Stromal cell of bone marrow (primary cell): ENCODE data around the gene LARP4B.

Experiments
- DNase-seq: peaks from one replicate; pipeline ENCODE4 v3.0.0-alpha.2; 2012; ENCODE audit warnings: low read depth

LARP4B gene

DNA sequence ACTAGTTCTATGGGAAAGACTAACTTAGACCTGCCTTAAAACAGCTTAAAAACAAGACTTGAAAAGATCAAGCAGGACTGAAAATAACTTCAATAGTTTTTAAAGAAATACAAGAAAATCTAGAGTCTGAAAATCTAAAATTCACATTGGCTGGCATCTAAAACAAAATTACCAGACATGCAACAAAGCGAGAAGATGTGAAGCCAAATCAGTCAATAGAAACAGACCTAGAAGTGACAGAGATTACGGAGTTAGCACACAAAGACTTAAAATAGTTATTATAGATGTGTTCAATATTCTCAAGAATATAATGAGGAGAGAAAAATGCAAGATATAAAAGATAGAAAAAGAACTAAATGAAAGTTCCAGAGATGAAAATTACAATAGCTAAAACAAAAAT, 163.7 kb downstream of the LARP4B start:
- DNase-seq: no peak

DNA sequence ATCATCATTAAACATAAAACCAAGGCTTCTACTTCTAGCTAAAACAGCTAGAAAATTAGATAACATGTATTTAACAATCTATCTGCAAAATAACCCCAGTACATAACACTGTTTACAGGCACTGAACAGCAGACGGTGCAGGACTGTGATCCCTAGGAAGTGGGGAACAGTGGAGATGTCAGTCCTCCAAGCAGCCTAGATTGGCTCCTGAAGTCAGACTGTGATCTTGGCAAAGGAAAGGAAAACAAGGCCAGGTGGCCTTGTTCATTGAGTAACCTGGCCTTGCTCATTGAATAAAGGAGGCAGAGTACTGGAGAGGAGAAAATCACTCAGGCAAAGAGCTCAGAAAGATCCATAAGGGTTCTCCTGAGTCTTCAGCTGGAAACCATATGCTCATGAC, 164.3 kb downstream of the LARP4B start:
- no peak for DNase-seq

DNA sequence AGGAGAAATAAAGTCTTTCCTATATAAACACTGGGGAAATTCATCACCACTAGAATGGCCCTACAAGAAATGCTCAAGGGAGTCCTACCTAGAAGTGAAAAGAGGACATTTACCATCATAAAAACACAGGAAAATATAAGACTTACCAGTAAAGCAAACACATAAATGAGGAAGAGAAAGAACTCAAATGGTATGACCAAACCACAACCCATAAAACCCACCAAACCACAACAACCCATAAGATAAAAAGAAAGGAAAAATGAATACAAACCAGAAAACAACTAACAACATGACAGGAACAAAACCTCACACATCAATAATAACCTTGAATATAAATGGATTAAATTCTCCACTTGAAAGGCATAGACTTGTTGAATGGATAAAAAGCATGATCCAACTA, 170.1 kb downstream of the LARP4B start:
- DNase-seq: no peak

DNA sequence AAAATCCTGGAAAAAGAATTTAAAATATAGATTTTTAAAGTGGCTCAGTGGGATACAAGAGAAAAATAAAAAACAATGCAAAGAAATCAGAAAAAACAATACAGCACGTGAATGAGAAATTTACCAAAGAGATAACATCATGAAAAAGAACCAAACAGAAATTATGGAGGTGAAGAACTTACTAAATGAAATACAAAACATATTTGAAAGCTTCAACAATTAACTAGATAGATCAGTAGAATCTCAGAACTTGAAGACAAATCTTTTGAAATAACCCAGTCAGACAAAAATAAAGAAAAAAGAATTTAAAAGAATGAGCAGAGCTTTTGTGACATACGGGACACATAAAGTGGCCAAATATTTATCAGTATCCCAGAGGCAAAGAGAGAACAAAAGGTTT, 170.9 kb downstream of the LARP4B start:
- no peak for DNase-seq

DNA sequence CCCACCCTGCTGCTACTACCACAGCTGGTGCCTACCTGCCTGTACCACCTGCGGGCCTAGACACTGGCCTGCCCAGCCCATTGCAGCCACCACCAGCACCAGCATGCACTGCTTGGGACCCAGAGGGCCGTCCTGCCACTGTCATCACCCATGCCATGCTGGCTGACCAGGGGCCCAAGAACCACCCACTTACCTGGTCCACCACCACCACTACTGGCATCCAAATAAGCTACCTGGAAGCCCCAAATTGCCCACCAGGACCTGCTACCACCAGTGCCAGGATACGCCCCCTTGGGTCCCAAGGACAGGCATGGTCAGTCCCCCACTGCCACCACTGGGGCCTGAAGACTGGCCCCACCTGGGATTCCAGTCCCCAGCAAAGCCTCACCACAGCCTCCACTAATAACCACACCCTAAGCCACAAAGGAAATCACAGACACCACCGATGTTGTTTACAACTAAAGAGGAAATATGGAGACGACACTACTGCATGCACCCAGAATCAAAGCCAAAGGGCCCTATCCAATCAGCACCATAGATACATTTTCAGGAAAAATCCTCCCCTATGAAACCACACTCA, 171.5 kb downstream of the LARP4B start:
- no peak for DNase-seq
